ENCODE data around the gene CPSF4.
"Not testable (repeated sequence)": the region's sequence is repeated elsewhere in the genome, so short reads cannot be mapped to it uniquely, and the experiment has no call there.

CPSF4 gene

DNA sequence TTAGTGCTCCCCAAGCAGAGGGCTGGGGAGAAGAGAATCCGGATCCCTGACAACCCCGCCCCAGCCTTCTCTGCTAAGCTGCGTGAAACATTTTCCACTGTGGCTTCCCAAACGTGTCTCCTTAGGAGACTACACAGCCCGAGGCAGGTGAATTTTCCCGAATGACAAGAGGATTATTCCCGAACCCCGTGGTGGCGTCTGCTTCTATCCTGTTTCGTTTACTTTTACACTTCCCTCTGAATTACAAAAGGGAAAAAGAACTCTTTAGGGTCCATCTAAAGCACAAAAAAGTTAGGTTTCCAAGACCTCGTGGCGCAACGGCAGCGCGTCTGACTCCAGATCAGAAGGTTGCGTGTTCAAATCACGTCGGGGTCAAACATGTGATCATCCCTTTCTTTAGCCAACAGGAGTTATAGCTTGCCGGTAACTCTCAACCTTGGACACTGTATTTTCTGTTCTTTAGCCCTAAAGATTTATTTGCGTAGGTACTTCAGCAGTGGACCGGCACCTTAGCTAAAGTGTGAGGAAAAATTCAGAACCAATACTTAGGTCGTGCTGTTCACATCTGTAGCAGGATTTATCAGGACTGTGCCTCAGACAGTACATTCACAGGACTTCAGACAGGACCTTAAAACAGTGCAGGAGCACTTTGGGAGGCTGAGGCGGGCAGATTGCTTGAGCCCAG is 30.8 kb downstream of the CPSF4 start:
- no peak for DNase-seq
- intact Hi-C loops (cut with DNase I): no loop called here

DNA sequence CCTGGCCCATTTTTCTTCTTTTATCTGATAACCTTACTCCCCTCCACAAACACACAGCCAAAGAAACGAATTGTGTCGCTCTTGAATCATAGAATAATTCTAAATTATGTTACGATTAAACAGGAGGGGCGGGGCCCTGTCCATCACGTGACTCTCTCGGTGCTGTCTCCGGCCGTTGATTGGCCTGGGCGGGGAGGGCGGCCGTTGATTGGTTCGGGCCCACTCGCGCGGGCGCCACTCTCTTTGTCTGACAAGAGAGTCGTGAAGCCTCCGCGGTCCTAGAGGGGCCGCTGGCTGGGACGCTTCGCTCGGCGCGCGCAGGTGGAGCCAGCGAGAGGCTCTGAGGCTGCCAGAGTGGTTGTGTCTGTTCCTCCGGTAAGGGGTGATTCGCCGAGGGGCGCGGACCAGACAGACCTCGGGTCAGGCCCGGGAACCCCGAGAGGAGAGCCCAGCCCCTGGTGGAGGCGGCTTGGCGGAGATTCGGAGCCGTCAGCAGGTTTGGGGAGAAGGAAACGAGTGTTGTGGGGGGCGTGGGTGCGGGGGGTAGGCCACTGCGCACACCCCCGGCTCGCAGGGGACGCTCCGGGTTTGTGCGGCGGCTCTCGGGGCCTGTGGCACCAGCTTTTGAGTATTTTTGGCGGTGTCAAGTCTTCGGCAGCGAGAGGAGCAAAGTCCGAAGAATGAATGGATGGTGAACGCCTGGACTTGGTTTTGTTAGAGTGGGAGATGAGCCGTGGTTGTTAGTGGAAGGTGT is 34.0 kb downstream of the CPSF4 start, which contains the start of gene ZNF789:
Gene ZNF789 (plus strand): TSS at position 330 of the 754 bp plus-strand sequence. CDS start 3,567 bp downstream, outside the sequence.
- intact Hi-C loops (cut with DNase I): no loop called here
- peak; percentile 97 to 100 (median 99) for DNase-seq

DNA sequence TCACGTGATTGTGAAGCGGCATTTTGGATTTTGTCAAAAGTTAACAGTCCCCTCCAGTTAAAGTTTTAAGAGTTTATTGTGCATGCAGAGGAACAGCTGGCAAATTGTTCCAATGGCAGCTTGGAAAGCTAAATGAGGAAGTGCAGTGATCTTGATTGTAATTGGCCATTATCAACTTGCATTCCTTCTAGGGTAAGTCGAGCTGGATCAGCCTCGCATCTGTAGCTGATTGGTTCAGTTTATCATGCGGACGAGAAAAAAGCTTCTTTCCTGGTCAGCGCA is 34.5 kb downstream of the CPSF4 start:
- DNase-seq: peak in 11 of 42 donors; percentile 10 to 57 (median 30)
- intact Hi-C loops (cut with DNase I): no loop called here

DNA sequence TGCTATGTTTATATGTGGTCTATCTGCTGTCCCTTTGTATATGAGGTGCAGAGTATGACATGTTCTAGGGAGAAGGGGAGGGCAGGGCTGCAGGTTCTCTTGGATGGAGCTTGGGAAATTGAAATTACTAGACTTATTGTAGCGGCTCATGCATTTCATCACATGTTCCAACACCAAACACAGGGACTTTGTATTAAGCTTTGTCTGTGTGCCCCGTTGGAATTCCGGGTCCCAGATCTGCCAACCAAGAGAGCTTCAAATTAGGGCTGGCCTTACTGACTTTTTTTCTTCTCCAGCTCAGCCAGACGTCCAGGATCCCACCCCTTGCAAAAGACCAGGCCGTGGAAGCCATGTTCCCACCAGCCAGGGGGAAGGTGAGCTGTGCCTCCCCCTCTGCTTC is 37.4 kb downstream of the CPSF4 start:
- intact Hi-C loops (cut with DNase I): no loop called here
- DNase-seq: no peak

DNA sequence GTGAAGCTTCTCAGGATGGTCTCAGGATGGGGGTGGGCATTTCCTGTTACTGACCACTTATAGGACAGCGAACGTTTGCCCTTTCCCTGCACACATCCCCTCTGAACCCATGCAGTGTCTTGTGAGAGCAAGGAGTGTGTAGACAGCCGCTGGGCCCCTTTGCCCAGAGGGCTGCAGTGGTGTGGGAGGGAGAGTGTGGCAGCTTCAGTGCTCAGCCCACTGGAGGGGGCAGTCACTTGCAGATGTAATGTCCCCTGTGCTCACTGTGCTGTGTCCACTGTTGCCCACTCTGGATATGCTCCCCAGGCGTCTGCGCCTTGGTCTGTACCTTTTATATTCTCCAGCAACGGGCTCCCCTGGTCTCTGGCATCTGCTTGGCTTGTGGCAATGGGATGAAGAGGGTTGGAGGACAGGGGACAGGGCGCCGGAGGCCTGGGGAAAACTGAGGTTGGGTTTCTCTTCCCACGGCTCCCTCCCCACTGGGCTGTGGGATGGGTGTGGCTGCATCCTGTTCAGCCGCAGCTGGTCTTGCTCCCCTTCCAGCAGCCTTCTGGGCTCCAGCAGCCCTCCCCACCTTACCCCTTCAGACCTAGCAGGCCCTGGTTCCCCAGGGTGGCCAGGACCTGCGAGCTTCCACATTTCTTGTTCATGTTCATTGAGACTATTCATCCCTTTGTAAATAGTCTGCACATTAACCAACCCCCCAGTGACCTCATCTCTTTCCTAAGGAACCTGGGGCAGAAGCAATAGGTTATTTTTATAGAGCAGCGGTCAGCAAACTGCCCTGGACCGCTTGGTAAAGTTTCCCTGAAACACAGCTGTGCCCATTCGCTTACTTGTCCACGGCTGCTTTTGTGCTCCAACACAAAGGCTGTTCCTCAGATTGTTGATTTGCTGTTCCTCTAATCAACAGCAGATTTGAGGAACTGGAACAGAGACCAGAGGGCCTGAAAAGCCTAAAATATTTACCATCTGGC is 40.0 kb downstream of the CPSF4 start:
- DNase-seq: no peak
- intact Hi-C loops (cut with DNase I): no loop called here

DNA sequence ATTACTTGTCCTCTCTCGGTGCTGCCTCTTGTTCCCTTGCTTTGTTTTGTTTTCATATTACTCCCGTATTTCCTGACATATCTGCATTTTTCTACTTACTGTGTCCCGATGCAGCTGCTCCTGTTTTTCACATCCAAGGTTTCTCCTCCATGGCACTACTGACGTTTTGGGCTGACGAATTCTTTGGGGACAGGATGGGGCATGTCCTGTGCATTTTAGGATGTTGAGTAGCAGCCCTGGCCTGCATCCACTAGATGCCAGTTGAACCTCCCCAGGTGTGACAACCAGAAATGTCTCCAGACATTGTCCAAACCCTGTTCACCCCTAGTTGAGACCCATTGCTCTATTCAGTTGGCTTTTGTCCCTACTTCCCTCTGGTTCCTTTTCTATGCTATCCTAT is 46.4 kb downstream of the CPSF4 start:
- intact Hi-C loops (cut with DNase I): no loop called here
- no peak for DNase-seq

DNA sequence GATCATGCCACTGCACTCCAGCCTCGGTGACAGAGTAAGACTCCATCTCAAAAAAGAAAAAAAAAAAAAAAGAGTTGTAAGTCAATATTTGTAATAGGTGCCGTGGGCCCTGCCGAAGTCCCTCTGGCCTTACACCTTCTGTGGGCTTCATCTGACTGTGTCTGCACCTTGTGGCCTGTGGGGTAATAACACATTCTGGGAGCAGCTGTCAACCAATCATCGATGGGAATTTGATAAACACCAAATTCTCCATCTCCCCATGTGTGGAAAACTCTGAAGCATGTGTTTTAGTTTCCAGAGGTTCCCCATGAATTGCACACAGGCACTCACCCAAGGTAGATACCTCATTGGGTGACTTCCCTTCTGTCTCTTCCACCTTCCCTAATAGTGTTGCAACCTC is 50.5 kb downstream of the CPSF4 start:
- intact Hi-C loops (cut with DNase I): no loop called here
- DNase-seq: no peak

DNA sequence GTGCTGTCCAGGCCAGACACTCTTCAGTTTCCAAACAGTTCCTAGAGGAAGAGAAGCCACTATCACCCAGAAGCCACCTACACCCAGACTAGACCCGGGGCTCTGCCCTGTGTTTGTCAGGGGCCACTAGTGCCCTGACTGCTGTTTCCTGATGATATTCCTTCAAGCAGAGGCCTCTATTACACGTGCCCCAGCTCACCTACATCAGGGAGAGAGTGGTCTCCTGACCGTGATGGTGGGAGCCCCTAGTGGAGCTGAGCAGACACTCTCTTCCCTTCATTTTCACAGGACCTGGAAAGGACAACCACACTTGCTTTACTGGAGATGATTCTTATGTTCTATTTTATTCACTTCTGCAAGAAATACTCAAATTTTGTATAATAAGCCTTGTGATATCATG is 52.1 kb downstream of the CPSF4 start:
- DNase-seq: no peak
- intact Hi-C loops (cut with DNase I): no loop called here

DNA sequence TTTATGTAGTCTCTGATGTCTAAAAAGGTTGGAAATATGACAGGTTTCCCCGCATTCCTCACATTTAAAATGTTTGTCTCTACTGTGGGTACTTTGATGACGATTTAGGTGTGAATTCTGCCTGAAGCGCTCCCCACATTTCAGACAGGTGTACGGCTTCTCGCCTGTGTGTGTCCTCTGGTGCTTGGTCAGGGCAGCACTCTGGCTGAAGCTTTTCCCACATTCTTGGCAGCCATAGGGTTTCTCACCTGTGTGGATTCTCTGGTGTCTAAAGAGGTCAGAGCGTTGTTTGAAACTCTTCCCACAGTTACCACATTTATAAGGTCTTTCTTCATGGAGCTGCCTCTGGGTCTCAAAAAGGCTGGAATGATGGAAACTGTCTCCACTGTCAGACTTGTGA is 55.1 kb downstream of the CPSF4 start:
- intact Hi-C loops (cut with DNase I): no loop called here
- DNase-seq: no peak

DNA sequence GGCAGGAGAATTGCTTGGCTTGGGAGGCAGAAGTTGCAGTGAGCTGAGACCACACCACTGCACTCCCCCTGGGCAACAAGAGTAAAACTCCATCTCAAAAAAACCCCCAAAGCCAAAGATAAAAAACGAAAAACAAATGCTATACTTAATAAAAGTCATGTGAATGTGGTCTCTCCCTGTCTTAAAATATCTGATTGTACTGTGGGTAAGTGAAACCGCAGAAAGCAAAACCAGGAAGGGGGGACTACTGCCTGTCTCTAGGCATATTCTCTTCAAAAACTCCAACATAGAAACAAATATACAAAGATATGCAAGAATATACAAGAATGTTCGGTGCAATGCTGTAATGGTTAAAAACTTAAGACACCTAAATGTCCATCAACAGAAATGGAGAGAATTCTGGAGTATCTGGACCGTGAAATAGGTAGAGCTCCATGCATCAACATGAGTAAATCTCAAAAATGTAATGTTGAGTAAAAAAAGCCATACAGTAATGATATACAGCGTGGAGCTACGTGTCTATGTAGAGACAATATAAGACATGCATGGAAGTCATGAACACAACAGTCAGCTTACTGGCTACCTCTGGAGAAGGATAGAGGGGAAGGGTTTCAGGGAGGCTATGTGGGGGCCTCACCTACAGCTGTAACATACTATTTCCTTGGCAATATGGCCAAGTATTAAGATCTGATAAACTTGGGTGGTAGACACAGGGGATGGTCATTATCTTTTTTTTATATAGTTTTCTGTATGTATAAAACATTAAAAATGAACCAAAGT is 59.2 kb downstream of the CPSF4 start:
- DNase-seq: no peak
- intact Hi-C loops (cut with DNase I): no loop called here

DNA sequence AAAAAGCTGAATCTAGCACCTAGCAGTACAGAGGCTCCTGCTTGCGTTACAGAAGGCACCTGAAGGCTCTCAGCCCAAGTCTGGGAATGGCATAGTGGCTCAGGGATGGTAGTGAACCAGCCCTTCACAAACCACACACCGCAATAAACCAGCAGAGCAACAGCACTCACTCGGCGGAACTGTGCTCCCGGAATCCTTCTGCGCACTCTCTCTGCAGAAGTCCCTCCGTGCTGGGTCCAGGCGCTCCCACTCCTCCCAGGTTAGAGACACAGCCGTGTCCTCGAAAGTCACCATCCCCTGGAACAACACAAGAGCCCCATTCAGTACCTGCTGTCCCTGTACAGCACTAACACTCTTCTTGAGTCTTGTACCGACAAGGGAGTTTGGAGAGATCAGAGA is 59.8 kb downstream of the CPSF4 start:
- DNase-seq: no peak
- intact Hi-C loops (cut with DNase I): no loop called here

DNA sequence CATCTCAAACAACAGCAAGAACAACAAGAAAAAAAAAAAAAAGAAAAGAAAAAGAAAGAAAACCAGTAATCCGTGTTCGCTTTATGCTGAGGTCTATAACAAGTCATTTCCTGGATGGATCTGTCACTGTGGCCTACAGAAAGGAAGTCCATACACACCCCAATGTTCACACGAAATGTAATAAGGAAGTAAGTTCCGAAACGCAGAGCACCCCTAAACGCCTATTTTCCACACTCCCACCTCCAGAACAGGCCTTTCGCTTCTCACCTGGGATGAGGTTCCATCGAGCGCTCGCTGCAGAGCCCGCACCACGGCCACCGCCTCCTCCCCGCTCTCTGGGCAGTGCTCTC is 60.6 kb downstream of the CPSF4 start:
- DNase-seq: no peak
- intact Hi-C loops (cut with DNase I): no loop called here

DNA sequence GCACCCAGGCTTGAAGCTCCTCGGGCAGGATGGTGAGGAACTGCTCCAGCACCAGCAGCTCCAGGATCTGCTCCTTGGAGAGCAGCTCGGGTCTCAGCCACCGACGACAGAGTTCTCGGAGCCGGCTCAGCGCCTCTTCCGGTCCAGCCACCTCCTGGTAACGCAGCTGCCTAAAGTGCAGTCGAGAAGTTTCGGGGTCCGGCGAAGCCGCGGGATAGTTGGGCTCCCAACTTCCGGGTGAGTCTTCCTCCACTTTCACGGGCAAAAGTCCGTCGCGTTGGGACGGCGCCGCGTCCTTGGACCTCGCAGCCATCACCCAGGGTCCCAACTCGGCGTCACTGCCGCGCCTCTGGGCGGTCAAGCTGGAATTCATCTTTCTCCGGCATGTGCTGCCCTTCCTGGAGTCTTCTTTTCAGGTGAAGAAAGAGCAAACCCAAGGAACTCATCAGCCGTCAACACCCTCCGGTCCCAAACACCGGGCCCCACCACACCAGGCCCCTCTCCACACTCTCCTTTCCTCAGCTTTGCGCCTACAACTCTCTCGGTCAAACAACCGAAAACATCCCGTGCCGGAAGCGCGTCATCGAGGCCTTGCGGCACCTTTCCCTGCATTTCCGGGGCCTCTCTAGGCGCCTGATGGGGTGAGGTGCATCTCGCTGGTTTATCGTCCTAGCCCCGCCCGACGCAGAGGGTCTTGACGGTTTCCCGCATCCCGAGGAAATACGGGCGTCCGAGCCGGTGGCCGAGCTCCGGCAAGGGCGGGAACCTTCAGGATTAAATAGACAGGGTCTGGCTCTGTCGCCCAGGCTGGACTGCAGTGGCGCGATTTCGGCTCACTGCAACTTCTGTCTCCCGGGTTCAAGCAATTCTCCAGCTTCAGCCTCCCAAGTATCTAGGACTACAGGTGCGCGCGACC is 61.2 kb downstream of the CPSF4 start, which contains the start of gene ZNF394:
Gene ZNF394 (minus strand): TSS at position 561 of the 916 bp plus-strand sequence. CDS start 188 bp downstream, at position 373.
- intact Hi-C loops (cut with DNase I): loop anchor here (5.0 to 10.0 kb wide), 2 partner anchors 57 to 115 kb away; partner anchors contain the start of genes ZNF655 and ZSCAN25
- peak; percentile 89 to 97 (median 95) for DNase-seq

DNA sequence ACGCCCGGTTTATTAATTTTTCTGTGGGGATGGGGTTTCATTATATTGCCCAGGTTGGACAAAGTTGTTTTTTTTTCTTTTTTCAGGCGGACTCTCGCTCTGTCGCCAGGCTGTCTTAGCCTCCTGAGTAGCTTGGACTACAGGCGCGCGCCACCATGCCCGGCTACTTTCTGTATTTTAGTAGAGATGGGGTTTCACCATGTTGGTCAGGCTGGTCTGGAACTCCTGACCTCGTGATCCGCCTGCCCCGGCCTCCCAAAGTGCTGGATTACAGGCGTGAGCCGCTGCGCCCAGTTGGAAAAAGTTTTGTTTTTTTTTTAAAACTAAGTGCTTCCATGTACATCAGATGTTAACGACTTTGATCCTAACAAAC is 61.9 kb downstream of the CPSF4 start:
- intact Hi-C loops (cut with DNase I): loop anchor here (5.0 to 10.0 kb wide), 2 partner anchors 57 to 114 kb away; partner anchors contain the start of genes ZNF655 and ZSCAN25
- no peak for DNase-seq

DNA sequence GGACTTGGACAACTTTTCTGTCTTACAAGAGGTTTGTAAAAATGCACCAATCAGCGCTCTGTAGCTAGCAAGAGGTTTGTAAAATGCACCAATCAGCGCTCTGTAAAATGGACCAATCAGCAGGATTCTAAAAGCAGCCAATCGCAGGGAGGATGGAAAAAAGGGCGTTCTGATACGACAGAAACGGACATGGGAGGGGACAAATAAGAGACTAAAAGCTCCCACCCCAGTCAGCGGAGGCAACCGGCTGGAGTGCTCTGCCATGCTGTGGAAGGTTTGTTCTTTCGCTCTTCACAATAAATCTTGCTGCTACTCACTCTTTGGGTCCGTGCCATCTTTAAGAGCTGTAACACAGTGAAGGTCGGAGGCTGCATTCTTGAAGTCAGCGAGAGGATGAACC is 62.5 kb downstream of the CPSF4 start:
- not testable (repeated sequence) for DNase-seq
- intact Hi-C loops (cut with DNase I): loop anchor here (5.0 to 10.0 kb wide), 2 partner anchors 56 to 114 kb away; partner anchors contain the start of genes ZNF655 and ZSCAN25

DNA sequence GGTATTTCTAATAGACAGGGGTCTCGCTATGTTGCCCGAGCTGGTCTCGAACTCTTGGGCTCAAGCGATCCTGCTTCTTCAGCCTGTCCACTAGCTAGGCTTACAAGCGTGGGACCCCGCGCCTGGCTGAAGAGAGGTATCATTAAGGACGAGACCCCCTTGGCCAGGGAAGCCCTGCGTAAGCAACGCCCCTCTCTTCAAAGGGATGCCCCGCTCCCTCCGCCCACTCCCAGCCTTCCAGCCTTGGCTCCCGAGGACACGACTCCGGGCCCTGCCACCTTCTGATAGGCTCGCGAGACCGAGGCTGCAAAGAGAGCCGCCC is 65.5 kb downstream of the CPSF4 start:
- peak in 15 of 42 donors; percentile 99 to 100 (median 99) for DNase-seq
- intact Hi-C loops (cut with DNase I): loop anchor here (5.0 to 10.0 kb wide), 2 partner anchors 53 to 111 kb away; partner anchors contain the start of genes ZNF655 and ZSCAN25

DNA sequence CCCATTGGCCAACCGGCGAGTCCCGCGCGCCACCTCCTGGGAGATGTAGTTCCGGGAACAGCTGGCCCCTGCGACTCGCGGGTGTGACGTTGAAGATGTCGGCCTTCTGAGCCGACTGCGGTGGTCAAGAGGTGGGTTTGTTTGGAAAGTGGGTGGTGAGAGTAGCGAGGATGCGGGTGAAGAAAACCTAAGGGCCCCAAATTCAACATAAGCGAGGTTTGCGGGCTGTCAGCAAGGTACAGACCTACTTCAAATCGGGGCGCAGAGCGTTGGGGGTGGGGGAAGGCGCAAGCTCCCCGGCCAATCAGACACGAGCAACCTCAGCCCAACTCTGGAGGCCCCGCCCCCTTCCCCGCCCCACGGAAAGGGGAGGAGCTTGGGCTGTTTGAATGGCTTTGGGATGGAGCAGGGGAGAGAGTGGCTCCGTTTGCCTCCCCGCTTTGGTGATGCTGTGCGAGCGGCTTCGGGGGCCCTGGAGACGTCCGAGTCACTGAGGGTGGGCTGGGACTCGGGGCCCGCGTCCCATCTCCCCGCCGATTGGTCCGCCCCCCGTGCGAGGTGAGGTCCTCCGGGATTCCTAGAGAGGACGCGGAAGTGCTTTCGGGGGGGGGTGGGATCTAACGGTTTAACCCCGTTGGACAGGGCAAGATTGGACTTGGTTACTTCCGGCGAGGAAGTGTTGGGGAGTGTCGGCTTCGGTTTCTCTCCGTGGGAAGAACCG is 66.0 kb downstream of the CPSF4 start, which contains the start of gene ZKSCAN5:
Gene ZKSCAN5 (plus strand): TSS at position 60 of the 721 bp plus-strand sequence. CDS start 1,383 bp downstream, outside the sequence.
- peak; percentile 96 to 100 (median 99) for DNase-seq
- intact Hi-C loops (cut with DNase I): loop anchor here (5.0 to 10.0 kb wide), 2 partner anchors 53 to 110 kb away; partner anchors contain the start of genes ZNF655 and ZSCAN25

All from head of caudate nucleus (tissue), 42 donors.